ENCODE results near the gene ZDHHC17. TPM values are rescaled to one million over a fixed set of nuclear protein-coding genes. Genes with fewer than 3 reads are reported as not detected.

ZDHHC17 gene
- total RNA-seq, 4 donors from 2014 or later = 26.2 to 41.9 (median 38.0) TPM

GRCh38 chr12:76787689-76788088 is 23.8 kb downstream of the ZDHHC17 start:
- H3K27me3 ChIP-seq = no peaks in the 10 kb centered on the region
- H3K4me1 ChIP-seq = peaks cover 27 to 76% (median 72%) of the 10 kb centered on the region in 4 donors
- no peaks in the 10 kb centered on the region for H3K36me3 ChIP-seq
- H3K9me3 ChIP-seq = no peaks in the 10 kb centered on the region
- H3K27ac ChIP-seq (replicated peaks in 1 of 4) = no peak overlapping the region
- DNase-seq (ENCODE audit: extremely low spot score) = no peak
- H3K4me3 ChIP-seq = no peak overlapping the region
- TF ChIP-seq POLR2AphosphoS5 (IDR thresholded peaks at IDR 0.05) = no peak
- TF ChIP-seq EP300 (IDR thresholded peaks at IDR 0.05) = no peak
- no peak for TF ChIP-seq POLR2A (IDR thresholded peaks at IDR 0.05; ENCODE audit: low read depth)
- TF ChIP-seq CTCF (IDR thresholded peaks at IDR 0.05) = no peak
- intact Hi-C loops (cut with DNase I) = no loop called here
- WGBS = 94% methylated on average over 2 of the region's 2 CpGs

- WGBS = 61% methylated on average over 3 of the region's 3 CpGs
- TF ChIP-seq POLR2AphosphoS5 (IDR thresholded peaks at IDR 0.05) = no peak
- TF ChIP-seq EP300 (IDR thresholded peaks at IDR 0.05) = no peak
- no peak for TF ChIP-seq POLR2A (IDR thresholded peaks at IDR 0.05; ENCODE audit: low read depth)
- no peak for TF ChIP-seq CTCF (IDR thresholded peaks at IDR 0.05)
- peaks cover 20 to 70% (median 65%) of the 10 kb centered on the region in 4 donors for H3K4me1 ChIP-seq
- intact Hi-C loops (cut with DNase I) = no loop called here
- H3K36me3 ChIP-seq = no peaks in the 10 kb centered on the region
- no peaks in the 10 kb centered on the region for H3K27me3 ChIP-seq
- H3K27ac ChIP-seq (replicated peaks in 1 of 4) = no peak overlapping the region
- DNase-seq (ENCODE audit: extremely low spot score) = no peak
- no peaks in the 10 kb centered on the region for H3K9me3 ChIP-seq
- no peak overlapping the region for H3K4me3 ChIP-seq
Measured at GRCh38 chr12:76789335-76790050, 25.6 kb downstream of the ZDHHC17 start.

- H3K4me3 ChIP-seq = no peak overlapping the region
- DNase-seq (ENCODE audit: extremely low spot score) = no peak
- intact Hi-C loops (cut with DNase I) = loop anchor here (1.0 kb wide), 1 partner anchor 171 kb away; no protein-coding TSS in a partner anchor
- WGBS = 49% methylated on average over 4 of the region's 4 CpGs
- H3K36me3 ChIP-seq = no peaks in the 10 kb centered on the region
- H3K27me3 ChIP-seq = no peaks in the 10 kb centered on the region
- no peak overlapping the region for H3K27ac ChIP-seq (replicated peaks in 1 of 4)
- TF ChIP-seq POLR2A (IDR thresholded peaks at IDR 0.05; ENCODE audit: low read depth) (no peak), EP300 (IDR thresholded peaks at IDR 0.05) (no peak), CTCF (IDR thresholded peaks at IDR 0.05) (peak; percentile 65 to 68 (median 65)), POLR2AphosphoS5 (IDR thresholded peaks at IDR 0.05) (no peak)
- H3K9me3 ChIP-seq = no peaks in the 10 kb centered on the region
- H3K4me1 ChIP-seq = peaks cover 10 to 58% (median 54%) of the 10 kb centered on the region in 4 donors
Measured at GRCh38 chr12:76790564-76791552, 26.9 kb downstream of the ZDHHC17 start.

- TF ChIP-seq CTCF (IDR thresholded peaks at IDR 0.05) = no peak
- TF ChIP-seq EP300 (IDR thresholded peaks at IDR 0.05) = no peak
- no peak for TF ChIP-seq POLR2AphosphoS5 (IDR thresholded peaks at IDR 0.05)
- TF ChIP-seq POLR2A (IDR thresholded peaks at IDR 0.05; ENCODE audit: low read depth) = no peak
- H3K4me3 ChIP-seq = no peak overlapping the region
- H3K36me3 ChIP-seq = no peaks in the 10 kb centered on the region
- no peak for DNase-seq (ENCODE audit: extremely low spot score)
- H3K27me3 ChIP-seq = no peaks in the 10 kb centered on the region
- intact Hi-C loops (cut with DNase I) = no loop called here
- WGBS = 45% methylated on average over 1 of the region's 1 CpG
- H3K27ac ChIP-seq (replicated peaks in 1 of 4) = no peak overlapping the region
- H3K4me1 ChIP-seq = peaks cover 9 to 52% (median 47%) of the 10 kb centered on the region in 4 donors
- no peaks in the 10 kb centered on the region for H3K9me3 ChIP-seq
Measured at GRCh38 chr12:76792828-76793227, 28.9 kb downstream of the ZDHHC17 start.

Measured in esophagus muscularis mucosa (tissue), 4 donors.